ENCODE results near the gene SH2D3C. TPM values are rescaled to one million over a fixed set of nuclear protein-coding genes. Genes with fewer than 3 reads are reported as not detected.

SH2D3C gene
- total RNA-seq, 2 donors from 2014 or later: 5.3 to 13.1 TPM

DNA sequence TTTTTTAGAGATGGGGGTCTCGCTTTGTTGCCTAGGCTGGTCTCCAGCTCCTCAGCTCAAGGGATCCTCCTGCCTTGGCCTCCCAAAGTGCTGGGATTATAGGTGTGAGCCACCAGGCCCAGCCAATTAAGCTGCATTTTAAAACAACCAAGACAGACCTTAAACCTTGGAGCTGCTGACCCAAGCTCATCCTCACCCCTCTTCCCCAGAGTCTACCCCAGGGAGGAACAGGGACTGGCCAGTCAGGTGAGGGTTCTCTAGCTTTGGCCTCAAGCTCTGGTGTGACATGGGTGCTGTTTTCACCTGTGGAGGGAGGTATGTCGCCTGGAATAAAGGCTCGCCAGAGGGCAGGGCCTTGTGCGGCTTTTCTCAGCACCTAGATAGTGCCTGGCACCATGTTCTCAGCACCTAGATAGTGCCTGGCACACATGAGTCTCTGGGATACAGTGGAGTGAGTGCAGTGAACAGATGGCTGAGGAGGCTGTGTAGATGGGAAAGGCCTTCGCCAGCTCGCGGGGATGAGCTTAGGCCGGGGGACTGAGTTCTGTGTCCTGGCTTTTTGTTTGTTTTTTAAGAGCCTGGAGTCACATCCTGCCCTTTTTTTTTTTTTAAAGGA is 14.7 kb upstream of the SH2D3C start:
- Histone ChIP-seq H3K4me3 (no peak overlapping the region), H3K27me3 (replicated peaks; ENCODE audit: insufficient read depth) (no peaks in the 10 kb centered on the region), H3K27ac (peak overlapping the region; percentile 46 to 74), H3K4me1 (ENCODE audit: control insufficient read depth in 1 of 2, low read depth in 2 of 2) (peaks cover 12 to 41% of the 10 kb centered on the region in 2 donors), H3K9me3 (no peaks in the 10 kb centered on the region), H3K36me3 (peaks cover 46% of the 10 kb centered on the region)
- no peak for TF ChIP-seq CTCF (IDR thresholded peaks at IDR 0.05)
- ATAC-seq (ENCODE audit: insufficient number of reproducible peaks, low FRiP score, low read depth): no peak
- DNase-seq (ENCODE audit: low spot score): no peak

GRCh38 chr9:127792417-127793031 is 14.1 kb upstream of the SH2D3C start:
- Histone ChIP-seq H3K36me3 (peaks cover 53% of the 10 kb centered on the region), H3K4me1 (ENCODE audit: control insufficient read depth in 1 of 2, low read depth in 2 of 2) (peaks cover 14 to 48% of the 10 kb centered on the region in 2 donors), H3K27me3 (replicated peaks; ENCODE audit: insufficient read depth) (no peaks in the 10 kb centered on the region), H3K9me3 (no peaks in the 10 kb centered on the region), H3K27ac (peak overlapping the region in 1 of 2 donors; percentile 74), H3K4me3 (no peak overlapping the region)
- ATAC-seq (ENCODE audit: insufficient number of reproducible peaks, low FRiP score, low read depth) (no peak), DNase-seq (ENCODE audit: low spot score) (no peak)
- no peak for TF ChIP-seq CTCF (IDR thresholded peaks at IDR 0.05)

GRCh38 chr9:127791085-127791484 is 12.6 kb upstream of the SH2D3C start:
- no peak for DNase-seq (ENCODE audit: low spot score)
- Histone ChIP-seq H3K27me3 (replicated peaks; ENCODE audit: insufficient read depth) (no peaks in the 10 kb centered on the region), H3K9me3 (no peaks in the 10 kb centered on the region), H3K36me3 (peaks cover 57% of the 10 kb centered on the region), H3K4me1 (ENCODE audit: control insufficient read depth in 1 of 2, low read depth in 2 of 2) (peaks cover 21 to 51% of the 10 kb centered on the region in 2 donors), H3K4me3 (no peak overlapping the region), H3K27ac (no peak overlapping the region)
- ATAC-seq (ENCODE audit: insufficient number of reproducible peaks, low FRiP score, low read depth): no peak
- no peak for TF ChIP-seq CTCF (IDR thresholded peaks at IDR 0.05)

DNA sequence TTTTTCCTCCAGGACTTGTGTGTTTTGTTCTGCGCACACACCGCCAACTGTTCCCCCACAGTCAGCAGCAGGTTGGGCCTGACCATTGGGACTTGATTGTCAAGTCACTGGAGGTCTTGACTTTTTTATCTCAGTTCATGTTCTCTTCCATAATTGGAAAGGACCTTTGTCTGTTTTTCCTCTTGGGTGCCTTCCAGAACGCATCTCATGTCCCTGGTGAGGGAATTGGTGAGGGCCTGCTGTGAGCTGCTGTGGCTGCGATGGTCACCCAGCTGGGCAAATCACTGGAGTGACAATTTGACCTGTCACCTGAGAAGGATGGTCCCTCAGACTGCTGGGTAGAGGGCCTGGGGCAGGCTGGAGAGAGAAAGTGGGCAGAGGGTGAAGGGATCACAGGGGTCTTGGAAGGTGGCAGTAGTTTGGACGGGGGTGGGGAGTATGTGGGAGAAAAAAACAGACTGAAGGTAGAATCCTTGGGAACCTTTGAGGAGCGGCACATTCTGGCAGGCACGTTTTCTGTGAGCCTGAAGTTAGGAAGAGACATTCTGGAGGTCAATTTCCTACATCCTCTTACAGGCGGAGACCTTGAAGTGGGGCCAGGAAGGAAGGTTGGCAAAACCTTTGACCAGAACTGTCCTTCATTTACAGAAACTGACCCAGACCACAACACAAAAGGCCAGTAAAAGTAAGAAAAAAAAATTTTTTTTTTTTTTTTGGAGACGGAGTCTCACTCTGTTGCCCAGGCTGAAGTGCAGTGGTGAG is 11.8 kb upstream of the SH2D3C start:
- Histone ChIP-seq H3K4me3 (no peak overlapping the region), H3K4me1 (ENCODE audit: control insufficient read depth in 1 of 2, low read depth in 2 of 2) (peaks cover 16 to 46% of the 10 kb centered on the region in 2 donors), H3K27ac (peak overlapping the region; percentile 24 to 37), H3K9me3 (no peaks in the 10 kb centered on the region), H3K27me3 (replicated peaks; ENCODE audit: insufficient read depth) (no peaks in the 10 kb centered on the region), H3K36me3 (peaks cover 57% of the 10 kb centered on the region)
- TF ChIP-seq CTCF (IDR thresholded peaks at IDR 0.05): no peak
- DNase-seq (ENCODE audit: low spot score) (no peak), ATAC-seq (ENCODE audit: insufficient number of reproducible peaks, low FRiP score, low read depth) (no peak)

- ATAC-seq (ENCODE audit: insufficient number of reproducible peaks, low FRiP score, low read depth) (no peak), DNase-seq (ENCODE audit: low spot score) (no peak)
- no peak overlapping the region for H3K4me3 ChIP-seq
- peaks cover 57% of the 10 kb centered on the region for H3K36me3 ChIP-seq
- no peaks in the 10 kb centered on the region for H3K9me3 ChIP-seq
- no peak for TF ChIP-seq CTCF (IDR thresholded peaks at IDR 0.05)
- H3K27me3 ChIP-seq (replicated peaks; ENCODE audit: insufficient read depth): no peaks in the 10 kb centered on the region
- H3K27ac ChIP-seq: no peak overlapping the region
- peaks cover 16 to 51% of the 10 kb centered on the region in 2 donors for H3K4me1 ChIP-seq (ENCODE audit: control insufficient read depth in 1 of 2, low read depth in 2 of 2)
Observed at GRCh38 chr9:127789179-127789578, 10.7 kb upstream of the SH2D3C start.

All from thoracic aorta (tissue), 2 donors.